GM23338 (cell line): ENCODE measurements around the gene PPP2R5E. TPM values are rescaled to one million over a fixed set of nuclear protein-coding genes. Genes with fewer than 3 reads are reported as not detected.

Experiments
- ATAC-seq: fragments of 200-7000 bp; cut with Tn5 transposase; 3 replicates; pipeline ENCODE4 v1.9.1; 2020
- DNase-seq: peaks from one replicate; pipeline ENCODE4 v3.0.0-alpha.2; 2015; ENCODE audit warnings: low spot score
- H2AFZ ChIP-seq: fragments of 200-600 bp; sonication (generic); 2 replicates; pipeline ENCODE4 v1.8.0; 2016; ENCODE audit warnings: antibody characterized with exemption, mild to moderate bottlenecking, moderate library complexity
- H3F3A ChIP-seq: fragments of 200-600 bp; sonication (generic); replicated peaks from 2 replicates; pipeline ENCODE4 v1.8.0; 2017; ENCODE audit warnings: antibody characterized with exemption, mixed run types, low read depth
- H3K27ac ChIP-seq: fragments of 200-600 bp; sonication (generic); 2 replicates; pipeline ENCODE4 v1.6.1; 2016; ENCODE audit warnings: low read depth
- H3K27me3 ChIP-seq: fragments of 200-600 bp; sonication (generic); 2 replicates; pipeline ENCODE4 v1.8.0; 2016; ENCODE audit warnings: mild to moderate bottlenecking, mixed run types, moderate library complexity; ENCODE audit not compliant: insufficient read depth
- H3K36me3 ChIP-seq: fragments of 200-600 bp; sonication (generic); 2 replicates; pipeline ENCODE4 v1.8.0; 2016; ENCODE audit warnings: mild to moderate bottlenecking; ENCODE audit not compliant: insufficient read depth
- H3K4me1 ChIP-seq: fragments of 200-600 bp; sonication (generic); 2 replicates; pipeline ENCODE4 v1.8.0; 2016; ENCODE audit warnings: mild to moderate bottlenecking, moderate library complexity; ENCODE audit not compliant: insufficient read depth
- H3K4me2 ChIP-seq: fragments of 200-600 bp; sonication (generic); 2 replicates; pipeline ENCODE4 v1.7.1; 2017; ENCODE audit warnings: mixed run types
- H3K4me3 ChIP-seq: fragments of 200-600 bp; sonication (generic); 2 replicates; pipeline ENCODE4 v1.6.1; 2016; ENCODE audit warnings: mixed run types
- H3K79me2 ChIP-seq: fragments of 200-600 bp; sonication (generic); replicated peaks from 2 replicates; pipeline ENCODE4 v1.8.0; 2017; ENCODE audit warnings: mild to moderate bottlenecking; ENCODE audit not compliant: insufficient read depth
- H3K9me2 ChIP-seq: fragments of 200-600 bp; sonication (generic); 2 replicates; pipeline ENCODE4 v1.8.0; 2017; ENCODE audit not compliant: insufficient read depth
- H4K20me1 ChIP-seq: fragments of 200-600 bp; sonication (generic); replicated peaks from 2 replicates; pipeline ENCODE4 v1.8.0; 2017; ENCODE audit warnings: mild to moderate bottlenecking; ENCODE audit not compliant: insufficient read depth
- H3K27ac Mint-ChIP-seq: 2 replicates; pipeline ENCODE4 v1.8.0; 2020; ENCODE audit warnings: inconsistent platforms, mild to moderate bottlenecking, moderate library complexity, mixed read lengths
- H3K27me3 Mint-ChIP-seq: 3 replicates; pipeline ENCODE4 v1.8.0; 2022; ENCODE audit warnings: low read depth, mild to moderate bottlenecking, moderate library complexity, mixed read lengths, inconsistent platforms; ENCODE audit not compliant: insufficient read depth, poor library complexity
- H3K36me3 Mint-ChIP-seq: 3 replicates; pipeline ENCODE4 v1.8.0; 2021; ENCODE audit warnings: low read depth, mild to moderate bottlenecking, inconsistent platforms, moderate library complexity, mixed read lengths
- H3K4me1 Mint-ChIP-seq: 3 replicates; pipeline ENCODE4 v1.8.0; 2020; ENCODE audit warnings: mild to moderate bottlenecking, inconsistent platforms, mixed read lengths
- H3K4me3 Mint-ChIP-seq: 3 replicates; pipeline ENCODE4 v1.8.0; 2021; ENCODE audit warnings: moderate library complexity, mild to moderate bottlenecking, inconsistent platforms, mixed read lengths
- H3K9me3 Mint-ChIP-seq: 3 replicates; pipeline ENCODE4 v1.8.0; 2020; ENCODE audit warnings: moderate library complexity, mild to moderate bottlenecking, inconsistent platforms, mixed read lengths
- CREB1 ChIP-seq: fragments of 250-450 bp; sonication (Bioruptor Pico); IDR thresholded peaks from 2 replicates; pipeline ENCODE4 v1.5.0; 2020; ENCODE audit warnings: low read depth, mild to moderate bottlenecking, moderate library complexity
- ETS1 ChIP-seq: IDR thresholded peaks from 2 replicates; pipeline ENCODE4 v1.6.1; 2016; ENCODE audit warnings: antibody characterized with exemption
- EZH2 ChIP-seq: fragments of 200-600 bp; sonication (generic); IDR thresholded peaks from one replicate; pipeline ENCODE4 v1.8.0; 2017; ENCODE audit warnings: antibody characterized with exemption, mild to moderate bottlenecking, low read depth; ENCODE audit not compliant: unreplicated experiment
- JUNB ChIP-seq: IDR thresholded peaks from one replicate; pipeline ENCODE4 v1.6.1; 2016; ENCODE audit warnings: antibody characterized with exemption; ENCODE audit not compliant: unreplicated experiment
- NANOG ChIP-seq: IDR thresholded peaks from 2 replicates; pipeline ENCODE4 v1.6.1; 2016; ENCODE audit warnings: antibody characterized with exemption, borderline replicate concordance
- POLR2AphosphoS5 ChIP-seq: IDR thresholded peaks from 2 replicates; pipeline ENCODE4 v1.6.1; 2016; ENCODE audit warnings: antibody characterized with exemption, low read depth
- REST ChIP-seq: IDR thresholded peaks from one replicate; pipeline ENCODE4 v1.6.1; 2018; ENCODE audit warnings: antibody characterized with exemption; ENCODE audit not compliant: unreplicated experiment
- STAT1 ChIP-seq: IDR thresholded peaks from one replicate; pipeline ENCODE4 v1.6.1; 2016; ENCODE audit warnings: antibody characterized with exemption; ENCODE audit not compliant: unreplicated experiment
- ZNF114 ChIP-seq: fragments of 250-450 bp; sonication (Bioruptor Pico); IDR thresholded peaks from 2 replicates; pipeline ENCODE4 v1.5.0; 2020; ENCODE audit warnings: mild to moderate bottlenecking, moderate library complexity
- ZNF462 ChIP-seq: fragments of 250-450 bp; sonication (Bioruptor Pico); IDR thresholded peaks from 2 replicates; pipeline ENCODE4 v1.5.0; 2020; ENCODE audit warnings: mild to moderate bottlenecking, moderate library complexity
- polyA plus RNA-seq: library from polyadenylated mRNA; unstranded; fragments of >200 nt; fragmentation: Nextera tagmentation; extraction: Ambion mirVana; gene quantifications from 2 replicates; pipeline ENCODE4 v1.2.1, GENCODE V29; 2016
- total RNA-seq: library from RNA; depleted of rRNA; stranded (reverse); fragments of >200 nt; shearing (Covaris generic); gene quantifications from 2 replicates; pipeline ENCODE4 v1.2.3, GENCODE V29; 2014

Gene PPP2R5E
- total and polyA plus RNA-seq, 2 experiments from 2014 or later, result 40.9 to 45.5 TPM

- Mint-ChIP-seq H3K9me3 (no peaks in the 10 kb centered on the region), H3K4me3 (no peak overlapping the region), H3K27ac (no peak overlapping the region), H3K4me1 (peaks cover 20% of the 10 kb centered on the region), H3K27me3 (no peaks in the 10 kb centered on the region), H3K36me3 (no peaks in the 10 kb centered on the region)
- no peaks in the 10 kb centered on the region for H3F3A ChIP-seq
- H4K20me1 ChIP-seq, result peaks cover 5% of the 10 kb centered on the region
- DNase-seq, result no peak
- no peaks in the 10 kb centered on the region for H3K36me3 ChIP-seq
- H3K4me2 ChIP-seq, result peak overlapping the region; percentile 22; the same call in 1 of the 2 replicates
- H2AFZ ChIP-seq, result no peak overlapping the region
- H3K79me2 ChIP-seq, result peaks cover 98% of the 10 kb centered on the region
- 0 out of 2 replicates have a peak overlapping the region, but pooled peaks have one; percentile 77 for H3K27ac ChIP-seq
- TF ChIP-seq EZH2, result no peak
- no peaks in the 10 kb centered on the region for H3K9me2 ChIP-seq
- no peak for ATAC-seq
- no peak overlapping the region for H3K4me3 ChIP-seq
- H3K27me3 ChIP-seq, result no peaks in the 10 kb centered on the region
- peaks cover 33% of the 10 kb centered on the region for H3K4me1 ChIP-seq
Measured at GRCh38 chr14:63474111-63474510, 69.1 kb downstream of the PPP2R5E start.

GRCh38 chr14:63472986-63473788 lies 70.0 kb downstream of the PPP2R5E start:
- H3K4me1 Mint-ChIP-seq, result peaks cover 26% of the 10 kb centered on the region
- ATAC-seq, result no peak
- Histone ChIP-seq H3K4me2 (peak overlapping the region; percentile 52; the same call in 1 of the 2 replicates), H4K20me1 (peaks cover 5% of the 10 kb centered on the region), H3K27ac (peak overlapping the region; percentile 77; the same call in 1 of the 2 replicates), H3K36me3 (no peaks in the 10 kb centered on the region), H3F3A (no peaks in the 10 kb centered on the region), H3K79me2 (peaks cover 98% of the 10 kb centered on the region), H3K27me3 (no peaks in the 10 kb centered on the region), H3K4me1 (peaks cover 33% of the 10 kb centered on the region), H3K9me2 (no peaks in the 10 kb centered on the region), H2AFZ (no peak overlapping the region), H3K4me3 (no peak overlapping the region)
- H3K27me3 Mint-ChIP-seq, result no peaks in the 10 kb centered on the region
- no peak for DNase-seq
- H3K36me3 Mint-ChIP-seq, result no peaks in the 10 kb centered on the region
- no peaks in the 10 kb centered on the region for H3K9me3 Mint-ChIP-seq
- H3K27ac Mint-ChIP-seq, result no peak overlapping the region
- H3K4me3 Mint-ChIP-seq, result no peak overlapping the region
- no peak for TF ChIP-seq NANOG
- TF ChIP-seq ETS1, result no peak
- no peak for TF ChIP-seq ZNF114 (CRISPR knock-in tag)
- no peak for TF ChIP-seq POLR2AphosphoS5
- TF ChIP-seq ZNF462, result no peak
- no peak for TF ChIP-seq REST
- TF ChIP-seq JUNB, result no peak
- no peak for TF ChIP-seq STAT1
- TF ChIP-seq EZH2, result no peak
- no peak for TF ChIP-seq CREB1 (CRISPR knock-in tag)
